ELF-1 (cell line): Measurements from ENCODE around the gene RAX2.
A peak's percentile ranks its signal among the peaks of the same experiment; 100 is the strongest.
"Not testable (repeated sequence)": the region's sequence is repeated elsewhere in the genome, so short reads cannot be mapped to it uniquely, and the experiment has no call there.

Experiments used
- DNase-seq: peaks from one replicate; pipeline ENCODE4 v3.0.0-alpha.2; 2016; ENCODE audit warnings: low read depth, low spot score

Gene RAX2

DNA sequence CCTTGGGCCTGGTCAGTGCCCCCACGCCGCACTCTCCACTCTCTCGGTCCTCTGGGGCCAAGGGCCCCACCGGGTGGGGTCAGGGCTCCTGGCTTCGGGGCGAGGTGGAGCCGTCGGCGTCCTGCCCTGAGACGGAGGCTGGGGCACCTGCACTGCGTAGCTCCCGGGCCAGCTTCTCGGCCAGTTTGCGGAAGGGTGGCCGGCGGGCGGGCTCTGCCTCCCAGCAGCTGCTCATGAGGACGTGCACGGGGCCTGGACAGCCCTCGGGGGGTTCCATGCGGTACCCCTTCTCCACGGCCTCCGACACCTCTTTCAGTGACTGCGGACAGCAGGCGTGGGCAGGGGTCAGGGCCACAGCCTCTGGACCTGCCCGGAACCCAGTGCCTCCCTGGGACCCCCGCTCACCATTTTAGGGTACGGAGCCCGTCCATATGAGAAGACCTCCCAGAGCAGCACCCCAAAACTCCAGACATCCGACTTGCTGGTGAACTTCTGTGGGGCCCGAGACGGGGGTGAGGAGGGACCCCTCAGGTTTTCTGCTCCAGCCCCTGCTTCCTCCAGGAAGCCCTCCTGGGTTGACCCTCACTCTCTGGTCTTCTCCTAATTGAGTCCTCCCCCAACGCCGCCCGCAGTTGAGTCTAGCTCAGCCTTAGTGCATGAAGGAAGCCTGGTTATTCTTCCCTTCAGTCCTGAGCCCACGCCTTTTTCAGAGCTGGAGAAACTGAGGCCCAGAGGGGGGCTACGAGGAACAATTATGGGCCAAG lies 6.3 kb upstream of the RAX2 start:
- DNase-seq, result no peak

DNA sequence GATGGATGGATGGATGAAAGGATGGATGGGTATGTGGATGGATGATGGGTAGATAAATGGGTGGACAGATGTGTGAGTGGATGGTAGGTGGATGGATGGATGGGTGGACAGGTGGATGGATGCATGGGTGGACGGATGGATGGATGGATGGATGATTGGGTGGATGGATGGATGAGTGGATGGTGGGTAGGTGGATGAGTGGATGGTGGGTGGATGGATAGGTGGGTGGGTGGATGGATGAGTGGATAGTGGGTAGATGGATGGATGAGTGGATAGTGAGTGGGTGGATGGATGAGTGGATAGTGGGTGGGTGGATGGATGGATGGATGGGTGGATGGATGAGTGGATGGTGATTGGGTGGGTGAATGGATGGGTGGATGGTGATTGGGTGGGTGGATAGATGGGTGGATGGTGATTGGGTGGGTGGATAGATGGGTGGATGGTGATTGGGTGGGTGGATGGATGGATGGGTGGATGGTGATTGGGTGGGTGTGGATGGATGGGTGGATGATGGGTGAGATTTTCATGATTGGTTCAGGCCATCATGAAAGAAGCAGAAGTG lies 4.5 kb upstream of the RAX2 start:
- DNase-seq, result no peak

DNA sequence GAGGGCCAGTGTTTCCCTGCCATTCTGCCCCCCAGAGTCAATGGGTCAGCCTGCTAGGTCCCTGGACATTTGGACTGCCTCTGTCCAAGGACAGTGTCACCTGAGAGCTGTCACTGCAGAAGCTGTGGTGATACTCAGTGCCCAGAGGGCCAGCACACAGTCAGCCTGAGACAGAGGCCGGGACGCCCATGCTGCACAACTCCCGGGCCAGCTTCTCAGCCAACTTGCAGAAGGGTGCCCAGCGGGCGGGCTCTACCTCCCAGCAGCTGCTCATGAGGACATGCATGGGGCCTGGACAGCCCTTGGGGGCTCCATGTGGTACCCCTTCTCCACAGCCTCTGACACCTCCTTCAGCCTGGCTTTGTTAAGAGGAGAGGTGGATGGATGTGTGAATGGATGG lies 3.8 kb upstream of the RAX2 start:
- no peak for DNase-seq

DNA sequence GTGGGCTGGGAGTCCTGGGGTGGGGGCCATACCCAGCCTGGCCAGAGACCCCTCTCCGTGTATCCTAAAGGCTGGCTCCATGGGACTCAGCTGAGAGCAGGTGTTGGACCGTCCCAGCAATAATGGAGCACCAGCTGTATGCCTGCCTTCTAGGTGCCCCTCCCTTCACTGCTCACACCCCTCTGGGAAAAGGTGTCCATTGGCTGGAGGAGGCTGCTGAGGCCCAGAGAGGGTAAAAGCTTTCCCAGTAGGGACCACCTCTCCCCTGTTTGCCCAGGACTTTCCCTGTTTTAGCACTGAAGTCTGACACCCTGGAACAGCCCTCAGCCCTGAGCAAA lies 3.3 kb upstream of the RAX2 start:
- DNase-seq, result no peak

DNA sequence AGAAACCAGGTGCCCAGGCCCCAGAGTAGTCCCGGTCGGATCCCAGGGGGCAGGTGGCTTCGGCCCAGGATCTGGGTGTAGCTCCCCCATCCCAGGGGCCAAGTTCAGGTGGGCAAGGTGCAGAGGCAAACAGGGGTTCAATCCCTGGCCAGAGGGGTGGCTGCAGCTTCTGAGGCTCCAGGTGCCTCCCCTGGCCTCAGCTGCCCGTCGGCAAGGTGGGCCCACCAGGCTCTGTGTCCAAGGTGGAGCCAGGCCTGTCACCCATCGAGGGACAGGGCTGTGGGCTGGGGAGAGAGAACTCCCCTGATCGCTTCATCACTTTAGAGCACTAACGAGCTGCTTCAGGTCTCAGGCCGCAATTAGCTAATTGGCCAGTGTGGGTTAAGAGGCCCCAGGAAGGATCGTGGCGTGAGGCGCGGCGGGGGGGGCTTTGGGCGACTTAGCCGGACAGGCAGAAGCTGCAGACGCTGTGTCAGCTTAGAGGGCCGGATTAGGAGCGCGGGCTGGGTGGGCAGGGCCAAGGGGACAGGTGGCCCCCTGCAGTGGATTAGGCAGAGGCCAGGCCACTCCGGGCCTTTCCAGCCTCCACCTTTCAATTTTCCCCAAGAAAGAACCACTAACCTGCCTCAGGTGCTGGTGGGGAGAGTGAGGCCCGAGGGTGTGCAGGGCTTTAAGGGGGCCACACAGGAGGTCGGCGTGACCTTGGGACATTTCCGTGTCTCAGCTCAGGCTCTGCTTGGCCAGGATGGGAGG lies 2.8 kb upstream of the RAX2 start:
- no peak for DNase-seq

DNA sequence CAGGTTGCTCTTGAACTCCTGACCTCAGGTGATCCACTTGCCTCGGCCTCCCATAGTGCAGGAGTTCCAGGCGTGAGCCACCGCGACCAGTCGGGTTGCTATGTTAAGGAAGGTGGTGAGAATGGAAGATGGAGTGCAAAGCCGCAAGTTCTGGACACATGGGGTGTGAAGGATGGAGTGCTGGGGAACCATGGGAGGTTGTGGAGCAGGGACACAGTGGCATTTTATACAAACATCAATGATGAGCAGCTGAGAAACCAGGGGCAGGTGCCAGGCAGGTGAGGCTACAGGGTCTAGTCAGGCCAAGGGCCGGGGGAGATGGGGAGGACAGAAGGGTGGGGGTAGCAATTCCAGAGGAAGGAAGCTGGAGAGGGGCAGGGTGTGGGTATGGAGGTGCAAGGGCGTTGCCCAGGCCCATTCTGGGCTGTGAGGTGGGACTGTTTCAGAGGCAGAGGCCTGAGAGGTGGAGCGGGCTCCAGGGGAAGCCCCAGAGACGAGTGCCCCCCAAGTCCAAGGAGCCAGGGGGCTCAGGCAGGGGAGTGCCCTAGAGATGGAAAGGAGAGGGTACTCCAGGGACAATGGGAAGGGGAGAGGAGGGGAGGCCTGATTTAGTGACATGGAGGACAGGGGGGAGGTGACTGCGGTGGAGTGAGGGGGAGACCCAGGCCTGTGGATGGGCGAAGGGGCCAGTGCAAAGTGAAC lies 1.9 kb upstream of the RAX2 start:
- DNase-seq, result no peak

DNA sequence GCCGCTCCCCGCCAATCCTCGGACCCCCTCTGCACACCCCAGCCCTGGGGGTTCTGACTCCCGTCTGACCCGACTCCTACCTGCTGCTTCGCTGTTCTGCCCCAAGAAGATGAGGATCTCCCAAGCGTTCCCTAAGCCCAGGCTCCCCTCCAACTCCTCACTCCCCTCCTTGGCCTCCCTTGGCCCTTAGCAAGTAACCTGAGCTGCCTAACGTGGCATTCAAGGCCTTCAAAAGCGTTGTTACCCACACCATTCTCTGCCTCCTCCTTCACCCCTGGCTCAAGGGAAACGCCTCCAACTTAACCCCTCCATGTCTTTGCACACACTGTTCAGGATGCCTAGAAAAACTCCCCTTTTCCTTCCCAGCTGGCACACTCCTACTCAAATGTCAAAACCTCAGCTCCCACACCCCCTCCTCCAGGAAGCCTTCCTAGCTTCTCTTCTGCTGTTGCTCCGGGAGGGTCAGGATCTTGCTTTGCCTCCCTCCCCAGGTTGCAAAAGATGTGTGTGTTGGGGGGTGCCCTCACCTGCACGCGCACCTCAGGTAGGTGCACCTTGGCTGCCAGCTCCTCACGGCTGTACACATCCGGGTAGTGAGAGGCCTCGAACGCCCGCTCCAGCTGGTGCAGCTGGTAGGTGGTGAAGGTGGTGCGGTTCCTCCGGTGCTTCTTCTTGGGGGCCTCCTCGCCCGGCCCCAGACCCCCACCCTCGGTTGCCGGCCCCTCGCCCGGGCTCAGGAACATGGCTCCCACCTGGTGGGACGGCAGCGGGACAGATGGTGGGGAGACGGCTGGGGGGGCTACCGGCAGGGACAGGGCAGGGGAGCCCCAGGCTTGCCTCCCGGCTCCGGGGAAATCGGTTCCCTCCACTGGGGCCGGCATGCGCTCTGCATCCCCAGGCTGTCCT lies 775 bp downstream of the RAX2 start:
- DNase-seq, result no peak

DNA sequence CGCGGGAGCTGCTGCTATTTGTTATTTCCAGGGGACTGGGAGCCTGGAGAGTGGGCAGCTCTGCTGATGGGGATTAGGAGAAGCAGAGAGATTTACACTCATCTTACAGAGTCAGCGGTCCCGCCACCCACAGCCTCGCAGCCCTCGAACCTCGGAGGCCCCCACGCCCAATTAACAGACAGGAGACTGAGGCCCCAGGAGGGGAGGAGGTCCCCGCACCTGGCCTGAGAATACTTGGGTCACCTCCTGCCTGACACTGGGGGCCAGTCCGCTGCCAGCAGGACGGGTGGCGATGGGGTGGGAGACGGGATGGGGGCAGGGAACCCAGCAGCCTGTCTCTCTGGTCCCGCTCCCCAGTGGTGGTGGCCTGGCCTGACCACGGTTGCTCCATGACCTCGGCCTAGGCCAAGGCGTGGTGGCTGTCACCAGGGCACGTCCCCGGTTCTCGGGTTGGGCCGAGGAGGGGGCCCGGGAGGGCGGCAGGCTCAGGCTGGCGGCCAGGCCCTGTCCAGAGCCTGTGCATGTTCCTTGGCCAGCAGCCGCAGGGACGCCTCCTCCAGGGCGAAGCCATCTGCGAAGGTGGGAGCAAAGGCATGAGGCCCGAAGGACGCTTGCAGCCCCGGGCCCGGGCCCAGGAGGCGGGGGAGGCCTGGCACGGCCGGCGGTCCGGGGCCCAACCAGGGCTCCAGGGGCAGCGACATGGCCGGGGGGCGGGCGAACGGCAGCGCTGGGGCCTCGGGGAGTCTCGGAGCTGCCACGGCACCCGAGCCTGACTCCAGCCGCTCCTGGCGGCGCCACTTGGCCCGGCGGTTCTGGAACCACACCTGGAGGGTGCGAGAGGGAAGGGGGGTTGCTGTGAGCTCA lies 1.7 kb downstream of the RAX2 start:
- DNase-seq, result no peak

DNA sequence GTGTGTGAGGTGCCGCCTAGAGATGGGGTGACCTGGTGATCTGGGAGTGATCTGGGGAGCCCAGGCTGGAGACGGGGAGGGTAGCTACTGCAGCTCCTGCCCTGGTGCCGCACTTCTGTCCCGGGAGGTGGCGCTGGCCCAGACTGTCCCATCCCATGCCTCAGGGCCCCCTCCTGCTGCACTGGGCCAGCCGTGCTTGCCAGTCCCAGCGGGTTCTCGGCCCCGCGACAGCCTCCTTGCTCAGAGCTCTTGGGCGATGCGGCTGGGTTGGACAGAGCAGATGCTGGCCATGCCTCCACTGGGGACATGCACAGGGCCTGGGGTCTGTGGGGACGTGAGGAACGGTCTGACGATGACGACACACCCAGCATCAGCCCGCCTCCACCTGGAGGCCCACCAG lies 2.5 kb downstream of the RAX2 start:
- peak; percentile 25 for DNase-seq

DNA sequence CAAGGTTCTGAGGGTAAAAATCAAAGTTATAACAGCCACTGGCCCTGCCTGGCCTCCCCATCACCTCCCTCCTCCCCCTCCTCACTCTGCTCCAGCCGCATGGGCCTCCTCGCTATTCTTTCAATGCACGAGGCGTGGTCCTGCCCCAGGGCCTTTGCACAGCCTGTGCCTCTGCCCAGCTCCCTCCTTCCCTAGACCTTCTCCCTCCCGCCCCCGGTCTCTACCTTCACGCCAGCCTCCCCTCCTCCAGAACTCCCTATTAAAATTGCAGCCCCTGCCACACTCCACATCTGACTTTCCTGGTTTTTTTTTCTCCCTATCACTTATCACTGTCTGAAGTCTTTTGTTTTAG lies 3.3 kb downstream of the RAX2 start:
- no peak for DNase-seq

DNA sequence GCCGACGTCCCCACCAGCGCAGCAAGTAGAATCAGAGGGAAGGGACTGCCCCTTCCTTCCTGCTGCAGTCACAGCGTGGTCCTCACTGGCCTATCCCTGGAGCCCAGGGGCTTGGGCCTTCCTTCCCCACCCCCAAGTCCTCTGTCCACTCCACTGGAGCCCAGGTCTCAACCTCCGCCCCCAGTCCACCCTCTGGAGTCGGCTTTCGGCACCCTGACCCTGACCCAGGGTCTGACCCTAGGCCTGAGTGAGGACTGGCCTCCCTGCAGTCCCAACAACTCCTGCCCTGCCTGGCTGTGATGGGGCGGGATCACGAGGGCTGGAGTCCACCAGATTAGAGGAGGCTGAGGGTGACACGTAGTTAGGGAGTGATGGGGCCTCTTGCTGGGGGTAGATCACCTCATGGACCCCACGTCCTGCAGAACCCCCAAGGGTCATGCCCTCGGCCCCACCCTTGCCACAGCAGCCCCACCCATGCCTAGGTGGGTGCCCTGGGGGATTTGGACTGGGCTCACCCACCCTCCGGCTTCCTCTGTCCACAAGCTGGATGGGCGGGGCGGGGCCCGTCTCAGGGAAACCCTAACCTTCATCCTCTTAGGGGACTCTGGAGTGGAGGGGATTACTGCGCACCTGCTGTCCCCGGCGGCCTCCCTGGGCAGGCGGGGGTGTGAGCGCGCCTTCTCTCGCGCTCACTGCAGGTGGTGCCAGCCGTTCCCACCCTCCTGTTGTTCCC lies 3.8 kb downstream of the RAX2 start:
- no peak for DNase-seq

DNA sequence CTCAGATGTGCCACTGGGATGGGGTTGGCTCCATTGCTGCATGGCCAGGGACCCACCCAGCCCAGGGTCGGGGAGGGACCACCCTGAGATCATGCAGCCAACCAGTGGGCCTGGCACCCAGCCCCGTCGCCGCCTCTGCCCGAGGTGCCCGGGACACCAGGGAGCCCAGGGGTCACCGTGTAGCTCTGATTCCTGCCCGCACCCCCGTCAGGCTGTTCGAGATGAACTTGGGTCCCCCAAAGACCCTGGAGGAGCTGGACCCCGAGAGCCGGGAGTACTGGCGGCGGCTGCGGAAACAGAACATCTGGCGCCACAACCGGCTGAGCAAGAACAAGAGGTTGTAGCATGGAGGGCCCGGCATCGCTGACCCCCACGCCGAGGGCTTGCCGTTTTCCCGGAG lies 5.0 kb downstream of the RAX2 start:
- no peak for DNase-seq

DNA sequence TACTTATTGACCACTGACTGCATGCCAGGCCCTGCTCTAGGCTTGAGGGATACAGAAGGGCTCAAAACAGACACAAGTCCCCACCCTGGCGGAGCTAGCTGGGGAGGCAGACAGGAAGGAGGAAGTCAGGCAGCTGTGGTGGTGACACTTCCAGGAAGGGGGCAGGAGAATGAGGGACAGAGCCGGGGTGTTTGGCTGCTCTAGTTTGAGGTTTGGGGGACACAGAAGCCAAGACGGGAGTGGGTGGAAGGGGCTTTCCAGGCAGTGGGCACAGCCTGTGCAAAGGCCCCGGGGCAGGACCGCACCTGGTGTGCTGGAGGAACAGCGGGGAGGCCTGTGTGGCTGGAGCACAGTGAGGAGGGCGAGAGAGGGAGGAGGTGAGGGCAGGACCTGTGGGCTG lies 5.5 kb downstream of the RAX2 start:
- DNase-seq, result no peak

DNA sequence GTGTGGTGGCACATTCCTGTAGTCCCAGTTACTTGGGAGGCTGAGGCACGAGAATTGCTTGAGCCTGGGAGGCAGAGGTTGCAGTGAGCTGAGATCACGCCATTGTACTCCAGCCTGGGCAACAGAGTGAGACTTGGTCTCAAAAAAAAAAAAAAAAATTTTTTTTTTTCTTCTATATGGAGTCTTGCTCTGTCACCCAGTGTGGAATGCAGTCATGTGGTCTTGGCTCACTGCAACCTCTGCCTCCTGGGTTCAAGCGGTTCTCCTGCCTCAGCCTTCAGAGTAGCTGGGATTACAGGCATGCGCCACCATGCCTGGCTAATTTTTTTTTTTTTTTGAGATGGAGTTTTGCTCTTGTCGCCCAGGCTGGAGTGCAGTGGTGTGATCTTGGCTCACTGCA lies 6.3 kb downstream of the RAX2 start:
- DNase-seq, result not testable (repeated sequence)

DNA sequence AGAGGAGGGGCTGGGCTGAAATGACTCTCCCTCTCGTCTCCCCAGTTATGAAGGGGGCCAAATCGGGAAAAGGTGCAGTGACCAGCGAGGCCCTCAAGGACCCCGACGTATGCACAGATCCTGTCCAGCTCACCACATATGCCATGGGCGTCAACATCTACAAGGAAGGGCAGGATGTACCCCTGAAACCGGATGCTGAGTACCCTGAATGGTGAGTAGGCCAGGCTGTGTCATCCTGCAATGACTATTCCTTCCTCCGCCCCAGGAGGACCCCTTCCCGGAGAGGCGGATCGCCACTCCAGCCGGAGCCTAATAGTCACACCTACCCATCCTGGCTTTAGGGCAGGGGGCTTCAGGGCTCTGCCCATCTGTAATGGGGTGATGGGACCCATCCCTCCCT lies 6.9 kb downstream of the RAX2 start:
- no peak for DNase-seq

DNA sequence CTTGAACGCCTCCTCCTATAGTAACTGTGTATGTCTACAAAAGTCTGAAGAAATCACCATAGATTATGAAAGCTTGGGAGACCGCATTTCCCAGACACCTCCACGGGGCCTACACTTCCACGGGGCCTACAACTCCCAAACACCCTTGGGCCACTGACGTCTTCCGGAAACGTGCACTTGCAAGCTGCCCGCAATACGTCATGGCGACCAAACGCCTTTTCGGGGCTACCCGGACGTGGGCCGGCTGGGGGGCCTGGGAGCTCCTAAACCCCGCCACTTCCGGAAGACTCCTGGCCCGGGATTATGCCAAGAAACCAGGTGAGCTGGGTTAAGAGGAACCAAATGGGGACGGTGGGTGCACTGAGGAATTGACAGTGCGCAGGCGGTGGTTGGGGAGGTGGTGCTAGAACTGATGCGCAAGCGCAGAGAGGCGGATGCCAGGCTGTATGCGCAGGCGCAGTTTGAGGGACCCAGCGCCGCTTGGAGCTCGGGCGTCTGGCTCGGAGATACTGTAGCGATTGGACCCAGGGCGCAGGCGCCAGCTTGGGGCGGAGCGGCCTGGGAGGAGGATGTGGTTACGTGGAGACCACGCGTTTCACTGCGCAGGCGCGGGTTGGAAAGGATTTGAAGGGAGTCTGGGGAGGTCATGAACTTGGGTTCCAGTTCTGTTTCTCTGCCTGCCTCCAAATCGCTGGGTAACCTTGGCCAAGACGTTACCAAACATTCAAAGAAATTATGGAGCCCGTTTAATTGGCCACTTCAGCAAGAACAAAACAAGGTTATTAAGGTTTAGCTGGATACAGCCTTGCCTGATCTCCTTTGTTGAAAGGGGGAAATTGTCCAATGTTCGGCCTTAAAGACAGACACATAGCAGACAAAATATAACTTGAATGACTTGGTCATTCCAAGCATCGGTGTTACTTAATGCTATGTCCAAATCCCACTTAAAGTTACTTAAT lies 9.2 kb downstream of the RAX2 start, which contains the start of gene MRPL54:
TSS of gene MRPL54 (plus strand) at position 182 of the 959 bp plus-strand sequence. CDS start at position 201, 19 bp downstream.
- peak; percentile 100 for DNase-seq

DNA sequence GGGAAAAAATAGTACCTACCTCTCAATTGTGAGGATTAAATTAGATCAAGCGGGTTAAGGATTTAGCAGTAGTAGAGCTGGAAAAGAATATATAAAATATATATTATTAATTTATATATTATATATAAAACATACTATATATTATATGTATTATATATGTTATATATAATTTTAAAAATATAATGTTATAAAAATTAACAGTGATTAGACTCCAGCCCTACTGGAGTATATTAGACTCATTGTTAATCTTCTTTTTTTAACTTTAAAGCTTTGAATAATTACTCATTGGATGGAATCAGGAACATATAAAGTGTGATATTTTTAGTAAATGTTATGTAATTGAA lies 9.9 kb downstream of the RAX2 start:
- DNase-seq, result no peak

DNA sequence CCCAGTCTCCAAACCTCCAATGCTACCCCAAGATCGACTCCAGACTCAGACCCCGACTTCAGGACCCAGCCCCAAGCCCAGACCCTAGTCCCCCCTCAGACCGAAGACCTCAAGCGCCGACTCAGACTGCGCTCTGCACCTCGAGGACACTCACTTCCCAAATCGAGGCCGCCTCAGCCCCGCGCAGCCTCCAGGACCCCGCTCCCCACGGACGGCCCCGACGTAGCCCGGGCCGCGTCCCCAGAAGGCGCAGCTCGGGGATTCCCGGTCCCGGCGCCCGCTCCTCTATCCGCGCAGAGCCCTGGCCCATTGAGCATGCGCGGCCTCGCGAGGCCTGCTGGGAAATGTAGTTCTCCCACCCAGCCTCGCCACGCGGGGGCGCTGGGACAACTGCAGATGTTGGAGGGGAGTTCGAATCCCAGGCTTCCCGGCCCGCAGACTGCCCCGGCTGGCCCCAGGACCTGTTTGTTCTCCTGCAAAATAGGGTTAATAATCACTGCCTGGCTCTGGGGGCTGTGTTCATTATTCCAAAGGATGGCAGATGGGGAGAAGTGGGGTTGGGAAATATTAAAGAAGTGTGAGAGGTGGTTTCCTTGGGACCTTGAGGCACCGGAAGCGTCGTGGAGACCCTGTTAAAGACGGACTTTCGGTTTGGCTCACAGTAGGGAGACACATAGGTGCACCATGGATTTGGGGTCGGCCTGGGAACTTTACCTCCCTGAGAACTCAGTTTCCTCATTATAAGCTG lies 10.5 kb downstream of the RAX2 start, which contains the start of gene APBA3:
TSS of gene APBA3 (minus strand) at position 311 of the 748 bp plus-strand sequence. CDS start 1,428 bp downstream, outside the sequence.
- peak; percentile 98 for DNase-seq
